Measurements from ENCODE around the gene CRHR1. TPM values are rescaled to one million over a fixed set of nuclear protein-coding genes. Genes with fewer than 3 reads are reported as not detected.

CRHR1 gene
- total and polyA plus RNA-seq, 10 of the 15 experiments (the other 5 are each of a cell fraction or from before 2014, with no cell fraction given): 0.08 TPM; not detected in 9

DNA sequence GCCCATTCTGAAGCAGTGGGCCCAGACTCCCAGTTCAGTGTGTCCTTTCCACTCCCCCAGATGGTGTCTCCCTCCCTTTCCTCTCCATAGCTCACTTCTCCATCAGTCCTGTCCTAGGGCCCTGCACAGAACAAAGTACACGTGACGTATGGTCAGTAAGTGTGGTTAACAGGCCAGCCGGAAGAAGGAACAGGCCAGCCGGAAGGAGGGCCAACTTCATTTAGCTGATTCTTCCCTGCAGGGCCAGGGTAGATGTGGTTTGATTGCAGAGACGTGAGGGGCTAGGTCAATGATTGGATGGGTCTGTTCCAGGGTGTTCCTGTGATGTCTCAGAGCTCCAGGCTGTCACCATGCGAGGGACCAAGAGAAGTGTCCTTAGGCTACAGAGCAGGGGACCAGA is 31.6 kb downstream of the CRHR1 start:
- H3K79me2 ChIP-seq (ENCODE audit: control insufficient read depth, insufficient read depth, low read length): no peaks in the 10 kb centered on the region
- CTCF ChIA-PET: no interaction called here
- RAD21 ChIA-PET (ENCODE audit: unreplicated experiment): no interaction called here
- TF ChIP-seq BACH1 (IDR thresholded peaks at IDR 0.05; ENCODE audit: borderline replicate concordance) (no peak), EZH2 (IDR thresholded peaks at IDR 0.05; ENCODE audit: borderline replicate concordance, control insufficient read depth, low read depth, low read length) (no peak), BCL11A (IDR thresholded peaks at IDR 0.05; ENCODE audit: low read depth, low read length) (no peak), ZNF24 (IDR thresholded peaks at IDR 0.05) (no peak), TARDBP (IDR thresholded peaks at IDR 0.05; ENCODE audit: borderline replicate concordance) (no peak), ZNF384 (IDR thresholded peaks at IDR 0.05; ENCODE audit: borderline replicate concordance, low read depth, low read length) (no peak), RB1 (IDR thresholded peaks at IDR 0.05; ENCODE audit: borderline replicate concordance) (no peak), SREBF1 (IDR thresholded peaks at IDR 0.05; ENCODE audit: low read length) (no peak), NR2F1 (conservative IDR thresholded peaks at IDR 0.05) (no peak)
- TF ChIP-seq, protein P1, sequence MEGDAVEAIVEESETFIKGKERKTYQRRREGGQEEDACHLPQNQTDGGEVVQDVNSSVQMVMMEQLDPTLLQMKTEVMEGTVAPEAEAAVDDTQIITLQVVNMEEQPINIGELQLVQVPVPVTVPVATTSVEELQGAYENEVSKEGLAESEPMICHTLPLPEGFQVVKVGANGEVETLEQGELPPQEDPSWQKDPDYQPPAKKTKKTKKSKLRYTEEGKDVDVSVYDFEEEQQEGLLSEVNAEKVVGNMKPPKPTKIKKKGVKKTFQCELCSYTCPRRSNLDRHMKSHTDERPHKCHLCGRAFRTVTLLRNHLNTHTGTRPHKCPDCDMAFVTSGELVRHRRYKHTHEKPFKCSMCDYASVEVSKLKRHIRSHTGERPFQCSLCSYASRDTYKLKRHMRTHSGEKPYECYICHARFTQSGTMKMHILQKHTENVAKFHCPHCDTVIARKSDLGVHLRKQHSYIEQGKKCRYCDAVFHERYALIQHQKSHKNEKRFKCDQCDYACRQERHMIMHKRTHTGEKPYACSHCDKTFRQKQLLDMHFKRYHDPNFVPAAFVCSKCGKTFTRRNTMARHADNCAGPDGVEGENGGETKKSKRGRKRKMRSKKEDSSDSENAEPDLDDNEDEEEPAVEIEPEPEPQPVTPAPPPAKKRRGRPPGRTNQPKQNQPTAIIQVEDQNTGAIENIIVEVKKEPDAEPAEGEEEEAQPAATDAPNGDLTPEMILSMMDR (IDR thresholded peaks at IDR 0.05 in 2 of 3, conservative IDR thresholded peaks at IDR 0.05 in 1 of 3; ENCODE audit: control insufficient read depth in 2 of 3, extremely low read depth in 1 of 3, insufficient read depth in 1 of 3, low read depth in 3 of 3, low read length in 3 of 3): no peak
- TF ChIP-seq, protein P2, sequence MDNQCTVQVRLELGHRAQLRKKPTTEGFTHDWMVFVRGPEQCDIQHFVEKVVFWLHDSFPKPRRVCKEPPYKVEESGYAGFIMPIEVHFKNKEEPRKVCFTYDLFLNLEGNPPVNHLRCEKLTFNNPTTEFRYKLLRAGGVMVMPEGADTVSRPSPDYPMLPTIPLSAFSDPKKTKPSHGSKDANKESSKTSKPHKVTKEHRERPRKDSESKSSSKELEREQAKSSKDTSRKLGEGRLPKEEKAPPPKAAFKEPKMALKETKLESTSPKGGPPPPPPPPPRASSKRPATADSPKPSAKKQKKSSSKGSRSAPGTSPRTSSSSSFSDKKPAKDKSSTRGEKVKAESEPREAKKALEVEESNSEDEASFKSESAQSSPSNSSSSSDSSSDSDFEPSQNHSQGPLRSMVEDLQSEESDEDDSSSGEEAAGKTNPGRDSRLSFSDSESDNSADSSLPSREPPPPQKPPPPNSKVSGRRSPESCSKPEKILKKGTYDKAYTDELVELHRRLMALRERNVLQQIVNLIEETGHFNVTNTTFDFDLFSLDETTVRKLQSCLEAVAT (IDR thresholded peaks at IDR 0.05): no peak
- H3K4me1 ChIP-seq (ENCODE audit: control insufficient read depth, insufficient read depth, low read length): no peaks in the 10 kb centered on the region
- in situ Hi-C loops (cut with MboI): no loop called here
- intact Hi-C loops (cut with micrococcal nuclease; ENCODE audit: unreplicated experiment): no loop called here
- BruUV-seq (replicated peaks): no TSS peak
- H3K4me2 ChIP-seq (ENCODE audit: control insufficient read depth, insufficient read depth): no peak overlapping the region
- no peaks in the 10 kb centered on the region for H4K20me1 ChIP-seq (ENCODE audit: control insufficient read depth, insufficient read depth)
- no peak overlapping the region for H2AFZ ChIP-seq (ENCODE audit: control insufficient read depth, low read depth, low read length)
- no peaks in the 10 kb centered on the region for H3K9me3 ChIP-seq (replicated peaks; ENCODE audit: control insufficient read depth, insufficient read depth, low read length)
- ATAC-seq: no peak
- POLR2A ChIA-PET: no interaction called here
- H3K27ac ChIP-seq (ENCODE audit: control insufficient read depth, insufficient read depth): no peak overlapping the region
- no peak for DNase-seq (ENCODE audit: low read depth, low spot score)
- FAIRE-seq: no peak
- H3K4me3 ChIP-seq: no peak overlapping the region
- SMC1A ChIA-PET (ENCODE audit: uncharacterized antibody, unreplicated experiment): no interaction called here
- H3K9ac ChIP-seq (ENCODE audit: control insufficient read depth, insufficient read depth, low read length): no peak overlapping the region
- 39% methylated on average over 6 of the region's 6 CpGs for WGBS (ENCODE audit: insufficient coverage, insufficient replicate concordance, low lambda C conversion rate, missing lambda C conversion rate)
- no peaks in the 10 kb centered on the region for H3K27me3 ChIP-seq (replicated peaks in 1 of 2; ENCODE audit: control insufficient read depth in 2 of 2, insufficient read depth in 2 of 2, low read length in 1 of 2)
- H3K36me3 ChIP-seq (ENCODE audit: control insufficient read depth in 2 of 2, insufficient read depth in 2 of 2, low read length in 1 of 2): no peaks in the 10 kb centered on the region

All from GM12878 (cell line).